NCI-H1930 (cell line): ENCODE results near the gene KCNJ1.

Experiments used
- DNase-seq, 2 experiments: peaks; one replicate each; lab custom pipeline; 2025; lab: John Stamatoyannopoulos, UW

The KCNJ1 gene

DNA sequence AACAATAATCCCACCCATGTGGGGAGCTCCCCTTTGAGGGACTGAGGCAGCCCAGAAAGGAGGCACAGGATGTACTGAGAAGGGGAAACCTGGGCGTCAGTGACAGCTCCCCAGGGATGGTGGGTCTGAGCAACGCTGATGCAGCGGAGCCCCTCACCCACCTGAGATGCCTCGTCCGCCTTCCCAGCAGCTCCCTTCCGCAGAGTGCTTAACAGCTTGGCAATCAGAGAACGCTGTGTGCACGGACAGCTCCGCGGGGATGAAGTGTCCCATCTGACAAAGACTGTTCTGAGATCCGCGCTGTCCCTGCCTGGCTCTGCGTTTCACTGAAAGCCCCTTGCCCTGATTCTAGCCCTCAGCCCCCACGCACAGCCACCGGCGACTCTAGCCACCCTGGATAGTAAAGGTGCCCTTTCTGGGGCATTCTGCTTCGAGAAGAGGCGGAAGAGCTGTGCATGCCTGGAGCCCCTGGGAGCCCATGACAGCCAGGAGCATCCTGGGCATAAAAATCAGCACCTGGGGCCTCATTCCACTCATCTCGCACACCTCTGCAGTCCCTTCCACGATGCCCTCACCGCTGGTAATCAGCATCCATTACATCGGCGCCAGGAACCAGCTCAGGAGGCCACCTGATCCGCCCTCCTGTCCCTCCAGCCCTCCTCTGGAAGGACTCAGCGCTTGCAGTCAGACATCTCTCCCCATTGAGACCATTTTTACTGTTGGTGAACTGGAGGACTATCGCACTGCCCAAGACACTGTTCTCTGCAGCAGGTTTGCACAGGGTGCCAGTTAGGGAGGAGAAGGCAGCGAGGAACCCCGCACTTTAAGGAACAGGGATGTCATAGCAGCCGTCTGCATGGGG lies 34.8 kb upstream of the KCNJ1 start:
- DNase-seq: no peak

DNA sequence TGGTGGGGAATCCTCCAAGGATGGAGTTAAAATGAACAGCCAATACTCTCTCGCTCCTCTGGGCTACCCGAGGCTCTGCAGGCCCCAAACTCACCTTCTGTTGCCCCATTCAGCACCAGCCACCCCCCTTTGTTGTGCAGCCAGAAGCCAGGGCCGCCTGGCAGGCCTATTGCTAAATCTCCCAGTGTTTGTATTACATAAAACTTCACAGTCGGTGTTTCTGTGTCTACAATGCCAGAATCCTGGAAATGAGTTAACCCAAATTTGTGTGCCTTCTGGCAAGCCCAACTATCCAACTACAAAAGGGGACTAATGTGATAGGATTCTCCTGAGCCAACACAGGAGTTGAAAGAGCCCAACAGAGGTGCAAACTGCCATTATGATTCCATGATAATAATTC lies 33.4 kb upstream of the KCNJ1 start:
- no peak for DNase-seq

- no peak for DNase-seq
These were observed 31.7 kb upstream of the KCNJ1 start for GRCh38 chr11:128898580-128899344.

GRCh38 chr11:128897826-128898225 lies 30.7 kb upstream of the KCNJ1 start:
- no peak for DNase-seq

GRCh38 chr11:128896356-128896755 lies 29.3 kb upstream of the KCNJ1 start:
- no peak for DNase-seq

- no peak for DNase-seq
These were observed 28.4 kb upstream of the KCNJ1 start for GRCh38 chr11:128895526-128895925.

DNA sequence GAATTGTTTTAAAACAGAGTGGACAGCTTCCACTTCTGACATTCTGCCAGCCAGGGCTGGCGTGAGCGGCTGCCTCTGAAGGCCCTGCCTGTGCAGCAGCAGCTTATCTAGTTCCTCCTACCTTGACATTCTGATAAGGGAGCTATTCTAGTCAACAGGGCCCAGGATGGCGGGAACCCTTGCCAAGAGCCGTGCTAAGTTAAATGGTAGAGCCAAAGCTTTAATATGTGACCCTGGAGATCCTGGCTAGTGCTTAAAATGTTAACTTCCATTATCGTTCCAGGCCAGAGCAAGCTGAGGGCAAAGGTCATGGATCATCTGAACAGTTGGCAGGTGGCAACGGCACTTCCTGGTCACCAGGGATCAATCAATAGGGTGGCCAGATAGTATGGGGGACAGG lies 27.6 kb upstream of the KCNJ1 start:
- DNase-seq: no peak

- no peak for DNase-seq
These were observed 27.2 kb upstream of the KCNJ1 start for GRCh38 chr11:128894286-128894681.

DNA sequence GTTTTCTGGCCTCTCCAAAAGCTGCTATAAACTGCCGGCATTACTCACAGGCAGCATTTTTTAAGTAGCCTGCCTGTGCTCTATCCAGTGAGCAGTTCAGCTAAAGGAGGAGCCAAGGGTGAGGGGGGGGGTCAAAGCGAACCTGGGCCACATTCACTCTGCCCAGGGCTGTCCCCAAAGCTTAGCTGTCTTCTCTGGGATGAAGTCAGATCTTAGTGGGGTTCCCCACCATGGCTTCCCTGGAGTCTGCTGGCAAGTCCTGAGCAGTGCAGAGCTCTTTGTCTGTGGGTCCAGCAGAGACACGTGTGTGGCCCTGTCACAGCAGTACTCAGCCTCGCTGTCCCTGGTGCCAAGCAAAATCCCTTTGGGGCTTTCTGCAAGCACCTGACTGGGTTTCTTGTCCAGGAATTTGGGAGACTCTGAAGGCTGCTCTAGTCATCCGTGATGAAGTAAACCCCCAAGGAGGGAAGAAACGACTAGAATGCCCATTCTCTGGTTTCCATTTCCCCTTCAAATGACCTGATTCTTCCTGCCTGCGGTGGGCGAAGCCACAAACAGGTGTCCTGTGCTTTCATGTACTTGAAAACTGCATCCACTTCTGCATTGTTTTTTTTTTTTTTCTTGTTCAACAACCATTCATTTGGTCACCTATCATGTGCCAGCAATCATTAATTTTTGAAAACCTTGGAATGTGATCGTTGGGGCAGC lies 26.6 kb upstream of the KCNJ1 start:
- no peak for DNase-seq

GRCh38 chr11:128892866-128893565 lies 25.9 kb upstream of the KCNJ1 start:
- DNase-seq: no peak

GRCh38 chr11:128891913-128892398 lies 24.9 kb upstream of the KCNJ1 start:
- DNase-seq: no peak

DNA sequence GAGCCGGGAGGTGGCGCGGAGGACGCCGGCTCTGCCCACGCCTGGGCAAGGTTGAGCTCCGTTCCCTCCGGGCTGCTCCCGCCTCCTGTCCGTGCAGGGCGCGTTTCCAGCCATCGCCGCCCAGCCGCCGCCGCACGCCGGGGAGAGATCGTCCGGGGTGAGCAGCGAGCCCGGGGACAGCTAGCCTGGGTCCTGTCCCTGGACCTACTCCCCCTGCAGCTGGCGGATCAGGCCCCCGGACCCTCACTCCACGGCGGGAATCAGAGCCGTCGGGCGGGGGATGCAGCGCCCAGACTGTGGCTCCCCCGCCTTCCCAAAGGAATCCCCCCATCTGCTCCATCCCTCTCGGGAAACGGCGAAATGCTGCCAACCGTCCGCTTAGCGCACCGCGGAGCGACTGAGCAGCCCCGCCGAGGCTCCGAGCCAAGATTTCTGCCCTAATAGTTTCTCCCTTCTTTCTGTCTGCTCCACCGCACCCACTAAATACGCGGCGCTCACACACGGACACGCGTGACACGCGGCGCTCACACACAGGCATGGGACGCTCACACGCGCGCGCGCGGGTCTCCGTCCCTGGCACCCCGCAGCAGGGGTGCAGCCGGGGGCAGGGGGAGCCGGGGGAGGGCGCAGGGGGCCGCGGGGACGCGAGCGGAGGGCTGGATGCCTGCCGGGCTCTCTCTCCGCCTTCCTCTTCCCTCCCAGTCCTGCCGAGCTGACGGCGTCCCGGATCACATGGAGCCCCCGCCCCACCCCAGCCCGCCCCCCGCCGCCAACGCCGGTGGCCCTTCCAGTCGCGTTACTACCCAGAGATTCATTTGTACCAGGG lies 23.7 kb upstream of the KCNJ1 start, which contains the start of gene KCNJ5:
Gene KCNJ5 (plus strand): TSS at position 814 of the 826 bp plus-strand sequence. CDS start 19,918 bp downstream, outside the sequence.
- no peak for DNase-seq

- no peak for DNase-seq
These were observed 23.1 kb upstream of the KCNJ1 start for GRCh38 chr11:128890216-128890542.

- DNase-seq: no peak
These were observed 22.6 kb upstream of the KCNJ1 start for GRCh38 chr11:128889657-128890213.

DNA sequence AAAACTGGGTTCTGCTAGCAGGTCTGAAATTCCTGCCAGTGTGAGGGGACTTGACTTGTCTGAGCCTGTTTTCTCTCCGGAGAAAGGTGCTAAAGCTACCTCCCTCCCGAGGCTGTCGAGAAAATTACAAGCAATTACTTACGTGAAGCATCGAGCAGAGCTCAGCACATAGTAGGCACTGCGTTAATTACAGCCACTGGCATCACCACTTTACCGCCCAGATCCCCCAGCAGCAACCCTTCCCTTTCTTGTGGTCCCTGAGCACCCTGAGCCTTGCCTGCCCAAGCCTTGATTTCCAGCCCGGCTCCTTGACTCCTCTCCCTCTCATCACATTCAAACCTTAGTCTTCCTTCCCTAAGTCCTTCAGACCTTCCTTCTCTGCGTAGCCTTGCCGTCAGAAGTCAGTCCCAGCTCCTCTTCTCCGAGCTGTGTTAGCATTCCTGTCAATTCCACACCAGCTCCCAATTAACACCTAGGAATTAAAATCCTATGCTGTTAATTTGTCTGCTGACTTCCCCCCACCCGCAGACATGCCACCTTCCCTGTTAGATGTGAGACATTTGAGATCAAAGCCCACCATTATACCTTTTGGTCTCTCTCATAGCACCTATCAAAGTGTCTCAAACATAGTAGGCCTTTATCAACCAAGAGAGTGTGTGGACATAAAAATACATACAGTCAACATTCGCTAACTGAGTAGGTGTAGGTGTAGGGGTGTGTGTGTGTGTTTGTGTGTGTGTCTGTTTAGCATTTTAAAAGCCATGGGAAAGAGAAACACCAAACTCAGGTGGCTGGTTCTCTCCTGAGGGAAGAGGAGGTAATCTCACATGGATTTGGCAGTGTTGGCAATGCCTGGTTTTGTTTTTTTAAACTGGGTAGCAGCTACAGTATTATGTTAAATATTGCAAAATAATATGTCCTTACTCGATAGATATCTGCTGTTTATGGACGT lies 21.2 kb upstream of the KCNJ1 start:
- no peak for DNase-seq

- peak in 1 of 2 experiments; percentile 41 for DNase-seq
These were observed 19.5 kb upstream of the KCNJ1 start for GRCh38 chr11:128886406-128887124.

DNA sequence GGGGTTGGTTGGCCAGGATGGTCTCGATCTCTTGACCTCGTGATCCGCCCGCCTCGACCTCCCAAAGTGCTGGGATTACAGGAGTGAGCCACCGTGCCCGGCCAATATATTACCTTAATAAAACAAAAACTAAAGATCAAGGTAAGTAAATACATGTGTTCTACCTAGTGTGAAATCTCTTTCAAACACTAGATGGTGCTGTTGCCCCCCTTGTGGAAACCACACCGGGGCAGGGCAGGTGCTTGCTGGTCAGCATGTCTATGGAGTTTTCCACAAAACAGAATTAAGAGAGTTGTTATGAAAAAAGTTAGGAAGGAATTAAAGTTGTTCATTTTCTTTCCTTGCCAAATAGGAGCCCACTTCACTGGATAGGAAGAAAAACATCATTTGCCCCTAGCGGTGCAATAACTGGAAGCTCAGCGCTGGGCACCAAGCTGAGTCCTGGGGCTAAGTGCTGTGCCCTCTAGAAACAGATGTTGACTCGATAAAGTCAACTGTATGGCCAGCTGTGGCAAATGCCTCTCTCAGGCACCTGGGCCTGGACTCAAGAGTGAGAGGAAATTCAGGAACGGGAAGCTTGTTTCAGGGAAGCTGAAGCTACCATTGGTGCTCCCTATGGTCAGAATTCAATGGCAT lies 17.7 kb upstream of the KCNJ1 start:
- peak; percentile 15 to 53 for DNase-seq

- DNase-seq: no peak
These were observed 17.0 kb upstream of the KCNJ1 start for GRCh38 chr11:128884054-128884453.
